AG09309 (cell line): ENCODE results near the gene SLC16A7.

Experiments used
- DNase-seq: peaks from one replicate; pipeline ENCODE4 v3.0.0-alpha.2; 2010; ENCODE audit warnings: low read depth
- H3K4me3 ChIP-seq: 2 replicates; pipeline ENCODE4 v1.5.1; 2011; ENCODE audit warnings: mild to moderate bottlenecking, low read depth, low read length, moderate library complexity; ENCODE audit not compliant: control insufficient read depth
- TF ChIP-seq, protein P1 (sequence below): IDR thresholded peaks from 2 replicates; pipeline ENCODE4 v1.5.1; 2011; ENCODE audit warnings: mild to moderate bottlenecking, low read depth, low read length, inconsistent platforms; ENCODE audit not compliant: insufficient read depth, control insufficient read depth; ENCODE audit errors: missing control alignments

The SLC16A7 gene

GRCh38 chr12:59724011-59724695, 128.3 kb downstream of the SLC16A7 start:
- H3K4me3 ChIP-seq = no peak overlapping the region
- DNase-seq = no peak
- TF ChIP-seq, protein P1, sequence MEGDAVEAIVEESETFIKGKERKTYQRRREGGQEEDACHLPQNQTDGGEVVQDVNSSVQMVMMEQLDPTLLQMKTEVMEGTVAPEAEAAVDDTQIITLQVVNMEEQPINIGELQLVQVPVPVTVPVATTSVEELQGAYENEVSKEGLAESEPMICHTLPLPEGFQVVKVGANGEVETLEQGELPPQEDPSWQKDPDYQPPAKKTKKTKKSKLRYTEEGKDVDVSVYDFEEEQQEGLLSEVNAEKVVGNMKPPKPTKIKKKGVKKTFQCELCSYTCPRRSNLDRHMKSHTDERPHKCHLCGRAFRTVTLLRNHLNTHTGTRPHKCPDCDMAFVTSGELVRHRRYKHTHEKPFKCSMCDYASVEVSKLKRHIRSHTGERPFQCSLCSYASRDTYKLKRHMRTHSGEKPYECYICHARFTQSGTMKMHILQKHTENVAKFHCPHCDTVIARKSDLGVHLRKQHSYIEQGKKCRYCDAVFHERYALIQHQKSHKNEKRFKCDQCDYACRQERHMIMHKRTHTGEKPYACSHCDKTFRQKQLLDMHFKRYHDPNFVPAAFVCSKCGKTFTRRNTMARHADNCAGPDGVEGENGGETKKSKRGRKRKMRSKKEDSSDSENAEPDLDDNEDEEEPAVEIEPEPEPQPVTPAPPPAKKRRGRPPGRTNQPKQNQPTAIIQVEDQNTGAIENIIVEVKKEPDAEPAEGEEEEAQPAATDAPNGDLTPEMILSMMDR = no peak

DNA sequence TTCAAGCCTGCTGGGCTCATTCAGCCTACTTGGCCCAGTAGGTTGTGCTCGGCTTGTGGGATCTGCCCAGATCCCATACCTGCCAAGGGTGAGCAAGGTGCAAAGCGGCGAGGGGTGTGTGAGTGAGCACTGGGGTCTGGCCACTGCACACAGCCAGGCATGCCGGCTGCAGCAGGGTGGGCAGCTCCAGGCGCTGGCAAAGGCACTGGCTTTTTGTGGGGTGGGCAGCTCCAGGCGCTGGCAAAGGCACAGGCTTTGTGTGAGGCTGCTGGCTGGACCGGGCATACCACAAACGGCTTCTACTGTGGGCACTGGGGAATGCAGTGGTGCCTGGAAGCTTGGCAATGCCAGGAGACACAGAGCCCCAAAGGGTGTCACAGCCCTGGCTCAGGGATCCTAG, 137.4 kb downstream of the SLC16A7 start:
- TF ChIP-seq, protein P1 = no peak
- DNase-seq = no peak
- no peak overlapping the region for H3K4me3 ChIP-seq

- no peak overlapping the region for H3K4me3 ChIP-seq
- no peak for DNase-seq
- TF ChIP-seq, protein P1 = no peak
Observed at GRCh38 chr12:59734371-59734770, 138.5 kb downstream of the SLC16A7 start.

DNA sequence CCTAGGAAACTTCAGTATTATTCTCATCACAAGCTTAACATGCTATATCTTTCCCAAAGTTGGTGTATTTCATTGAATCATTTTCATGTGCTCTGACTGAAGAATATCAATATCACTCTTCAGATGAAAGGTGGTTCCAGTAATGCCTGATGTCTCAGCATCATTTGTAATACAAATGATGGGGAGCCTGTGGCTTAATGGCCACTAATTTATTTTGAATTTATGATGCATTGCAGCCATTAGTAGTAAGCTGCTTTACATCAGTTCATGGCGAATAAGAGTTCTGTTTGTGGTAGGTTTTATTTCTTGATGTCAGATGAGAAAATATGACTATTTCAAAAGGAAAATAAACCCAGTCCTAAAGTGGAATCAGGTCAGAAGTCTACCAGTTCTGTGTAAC, 139.4 kb downstream of the SLC16A7 start:
- no peak for DNase-seq
- TF ChIP-seq, protein P1 = no peak
- no peak overlapping the region for H3K4me3 ChIP-seq

- TF ChIP-seq, protein P1 = no peak
- no peak for DNase-seq
- no peak overlapping the region for H3K4me3 ChIP-seq
Observed at GRCh38 chr12:59736359-59736758, 140.5 kb downstream of the SLC16A7 start.

DNA sequence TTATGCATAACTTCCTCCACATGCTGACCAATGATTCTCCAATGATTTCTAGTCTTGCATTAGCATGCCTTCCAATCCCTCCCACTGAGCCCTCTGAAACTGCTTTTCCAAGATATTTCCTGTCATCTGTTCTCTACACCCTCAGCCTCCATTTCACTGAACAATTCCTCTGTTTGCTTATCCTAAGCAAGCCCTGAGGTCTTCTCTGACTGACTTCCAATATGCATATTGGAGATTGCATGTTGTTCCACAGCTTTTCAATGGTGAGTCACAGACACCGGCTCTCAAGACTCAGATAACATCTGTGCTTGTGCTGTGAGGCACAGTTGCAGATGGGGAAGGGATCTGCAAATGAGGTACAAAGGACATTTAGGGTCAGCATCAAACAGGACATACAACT, 141.0 kb downstream of the SLC16A7 start:
- TF ChIP-seq, protein P1 = no peak
- peak; percentile 86 for DNase-seq
- H3K4me3 ChIP-seq = no peak overlapping the region
